VCaP (cell line): ENCODE data around the gene TTC12.

Experiments
- H3K27ac ChIP-seq: fragments of 450-650 bp; 2 replicates; pipeline ENCODE4 v1.5.1; 2017
- TF ChIP-seq, protein P1 (sequence below): fragments of 450-650 bp; conservative IDR thresholded peaks from 2 replicates; pipeline ENCODE4 v1.5.1; 2017; ENCODE audit warnings: mild to moderate bottlenecking, moderate library complexity

The TTC12 gene, protein sequence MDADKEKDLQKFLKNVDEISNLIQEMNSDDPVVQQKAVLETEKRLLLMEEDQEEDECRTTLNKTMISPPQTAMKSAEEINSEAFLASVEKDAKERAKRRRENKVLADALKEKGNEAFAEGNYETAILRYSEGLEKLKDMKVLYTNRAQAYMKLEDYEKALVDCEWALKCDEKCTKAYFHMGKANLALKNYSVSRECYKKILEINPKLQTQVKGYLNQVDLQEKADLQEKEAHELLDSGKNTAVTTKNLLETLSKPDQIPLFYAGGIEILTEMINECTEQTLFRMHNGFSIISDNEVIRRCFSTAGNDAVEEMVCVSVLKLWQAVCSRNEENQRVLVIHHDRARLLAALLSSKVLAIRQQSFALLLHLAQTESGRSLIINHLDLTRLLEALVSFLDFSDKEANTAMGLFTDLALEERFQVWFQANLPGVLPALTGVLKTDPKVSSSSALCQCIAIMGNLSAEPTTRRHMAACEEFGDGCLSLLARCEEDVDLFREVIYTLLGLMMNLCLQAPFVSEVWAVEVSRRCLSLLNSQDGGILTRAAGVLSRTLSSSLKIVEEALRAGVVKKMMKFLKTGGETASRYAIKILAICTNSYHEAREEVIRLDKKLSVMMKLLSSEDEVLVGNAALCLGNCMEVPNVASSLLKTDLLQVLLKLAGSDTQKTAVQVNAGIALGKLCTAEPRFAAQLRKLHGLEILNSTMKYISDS

DNA sequence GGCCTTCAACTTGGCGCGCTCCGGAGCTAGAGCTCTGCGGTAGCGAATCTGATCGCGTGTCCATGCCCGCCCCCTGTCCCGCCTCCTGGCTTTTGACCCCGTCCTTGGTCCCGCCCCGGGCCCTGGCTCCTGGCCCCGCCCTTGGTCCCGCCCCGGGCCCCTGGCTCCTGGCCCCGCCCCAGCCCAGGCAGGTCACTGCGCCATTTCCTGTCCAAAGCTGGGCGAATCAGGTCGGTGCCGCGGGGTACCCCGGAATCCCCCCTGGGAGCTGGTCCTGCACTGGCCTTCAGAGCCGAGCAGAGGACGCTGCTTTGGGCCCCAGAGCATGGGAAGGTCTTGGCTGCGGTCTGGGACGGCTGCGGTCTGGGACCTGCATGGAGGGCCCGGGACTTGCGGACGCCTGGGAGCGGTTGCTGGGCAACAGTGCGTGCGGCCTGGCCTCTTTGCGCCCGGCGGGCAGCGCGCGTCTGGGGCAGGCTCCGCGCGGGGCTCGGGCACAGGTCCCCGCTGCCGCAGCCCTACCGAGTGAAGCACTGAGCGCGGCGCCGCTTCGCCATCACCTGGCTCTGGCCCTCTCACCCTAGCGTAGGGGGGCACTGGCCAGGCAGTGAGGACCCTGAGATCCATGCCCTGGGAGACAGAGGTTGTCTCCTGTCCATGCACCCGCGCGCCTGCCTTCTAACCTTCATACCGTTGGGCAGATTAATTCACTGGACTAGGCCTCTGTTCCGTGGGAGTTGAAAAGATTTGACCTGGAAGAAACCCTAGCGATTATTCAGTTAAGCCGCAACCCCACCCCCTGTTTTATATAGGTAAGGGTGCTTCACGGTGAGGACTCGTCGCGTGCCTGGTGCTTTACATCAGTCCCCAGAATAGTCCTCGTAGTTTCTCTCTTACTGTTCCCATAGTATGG, at the start of gene TTC12:
Gene TTC12 (plus strand): TSS at position 195 of the 913 bp plus-strand sequence. CDS start 1,675 bp downstream, outside the sequence.
- TF ChIP-seq, protein P1, sequence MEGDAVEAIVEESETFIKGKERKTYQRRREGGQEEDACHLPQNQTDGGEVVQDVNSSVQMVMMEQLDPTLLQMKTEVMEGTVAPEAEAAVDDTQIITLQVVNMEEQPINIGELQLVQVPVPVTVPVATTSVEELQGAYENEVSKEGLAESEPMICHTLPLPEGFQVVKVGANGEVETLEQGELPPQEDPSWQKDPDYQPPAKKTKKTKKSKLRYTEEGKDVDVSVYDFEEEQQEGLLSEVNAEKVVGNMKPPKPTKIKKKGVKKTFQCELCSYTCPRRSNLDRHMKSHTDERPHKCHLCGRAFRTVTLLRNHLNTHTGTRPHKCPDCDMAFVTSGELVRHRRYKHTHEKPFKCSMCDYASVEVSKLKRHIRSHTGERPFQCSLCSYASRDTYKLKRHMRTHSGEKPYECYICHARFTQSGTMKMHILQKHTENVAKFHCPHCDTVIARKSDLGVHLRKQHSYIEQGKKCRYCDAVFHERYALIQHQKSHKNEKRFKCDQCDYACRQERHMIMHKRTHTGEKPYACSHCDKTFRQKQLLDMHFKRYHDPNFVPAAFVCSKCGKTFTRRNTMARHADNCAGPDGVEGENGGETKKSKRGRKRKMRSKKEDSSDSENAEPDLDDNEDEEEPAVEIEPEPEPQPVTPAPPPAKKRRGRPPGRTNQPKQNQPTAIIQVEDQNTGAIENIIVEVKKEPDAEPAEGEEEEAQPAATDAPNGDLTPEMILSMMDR: no peak
- H3K27ac ChIP-seq: peak within 1 kb of the TSS; percentile 85

DNA sequence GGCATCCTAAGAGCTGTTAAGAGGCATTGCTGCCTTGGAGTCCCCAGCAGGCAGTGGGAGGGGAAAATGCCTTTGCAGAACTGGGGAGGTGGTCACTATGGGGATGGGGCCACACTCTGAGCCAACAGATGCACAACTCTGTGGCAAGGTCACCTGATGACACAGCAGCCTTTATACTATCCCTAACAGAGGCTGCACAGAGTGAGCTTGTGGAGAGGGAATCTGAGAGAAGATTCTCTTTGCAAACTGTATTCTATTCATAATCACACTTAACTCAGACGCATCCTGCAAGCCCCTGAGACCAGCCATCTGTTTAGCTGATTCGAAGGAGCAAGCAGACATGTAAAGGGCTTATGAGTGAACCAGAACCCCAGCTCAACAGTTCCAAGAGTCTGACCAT, 49.0 kb upstream of the TTC12 start:
- H3K27ac ChIP-seq: no peak overlapping the region
- TF ChIP-seq, protein P1: no peak

DNA sequence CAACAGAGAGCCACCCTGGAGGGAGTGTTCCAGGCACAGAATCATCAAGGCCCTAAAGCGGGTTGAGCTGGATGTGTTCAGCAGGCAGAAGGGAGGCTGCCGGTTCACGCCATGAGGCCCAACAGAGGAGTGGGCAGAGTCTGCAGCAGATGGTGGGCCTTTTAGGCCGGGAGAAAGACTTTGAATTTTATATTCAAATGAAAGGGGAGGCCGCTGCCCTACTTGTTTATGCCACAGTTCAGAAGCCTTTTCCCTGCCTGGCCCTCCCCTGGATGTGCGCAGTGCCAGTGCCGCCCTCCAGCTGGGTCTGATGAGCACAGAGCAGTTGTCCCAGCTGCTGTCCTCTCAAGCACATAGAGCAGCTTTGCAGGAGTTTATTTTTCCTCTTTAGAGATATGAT, 46.9 kb upstream of the TTC12 start:
- TF ChIP-seq, protein P1: no peak
- no peak overlapping the region for H3K27ac ChIP-seq

DNA sequence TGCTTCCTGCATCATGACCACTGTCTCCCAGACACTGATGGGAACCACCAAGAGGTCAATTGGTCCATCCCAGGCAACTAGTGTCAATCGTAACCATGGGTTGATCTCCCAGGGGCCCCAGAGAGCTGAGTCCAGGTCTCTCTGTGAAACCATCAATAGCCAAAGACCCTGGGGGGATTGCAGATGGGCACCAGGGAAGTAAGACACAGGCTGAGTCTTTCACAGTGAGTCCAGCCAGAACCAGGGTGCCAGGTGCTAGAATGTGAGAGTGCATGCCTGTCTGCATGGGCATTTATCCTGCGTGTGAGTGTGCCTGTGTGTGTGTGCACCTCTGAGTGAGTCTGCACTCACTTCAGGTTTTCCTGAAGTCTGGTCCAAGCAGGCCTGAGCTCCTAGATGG, 45.3 kb upstream of the TTC12 start:
- no peak overlapping the region for H3K27ac ChIP-seq
- TF ChIP-seq, protein P1: no peak

DNA sequence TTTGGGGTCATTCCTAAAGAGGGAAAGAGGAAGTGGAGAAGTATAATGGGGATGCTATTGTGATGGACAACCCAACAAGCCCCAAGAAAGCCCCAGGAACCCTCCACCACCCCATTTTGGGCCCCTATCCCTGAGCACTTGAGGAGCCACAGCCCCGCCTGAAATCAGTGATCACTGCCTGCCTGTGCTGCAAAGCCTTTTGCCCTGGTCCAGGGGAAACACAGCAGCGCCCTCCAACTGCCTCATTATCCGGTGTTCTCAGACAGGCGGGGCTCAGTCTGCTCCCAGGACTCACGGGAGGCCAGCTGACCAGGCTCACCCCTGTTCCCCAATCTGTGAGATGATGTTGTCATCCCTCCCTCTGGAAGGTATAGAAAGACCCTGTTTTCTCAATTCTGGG, 44.7 kb upstream of the TTC12 start:
- TF ChIP-seq, protein P1: no peak
- no peak overlapping the region for H3K27ac ChIP-seq

DNA sequence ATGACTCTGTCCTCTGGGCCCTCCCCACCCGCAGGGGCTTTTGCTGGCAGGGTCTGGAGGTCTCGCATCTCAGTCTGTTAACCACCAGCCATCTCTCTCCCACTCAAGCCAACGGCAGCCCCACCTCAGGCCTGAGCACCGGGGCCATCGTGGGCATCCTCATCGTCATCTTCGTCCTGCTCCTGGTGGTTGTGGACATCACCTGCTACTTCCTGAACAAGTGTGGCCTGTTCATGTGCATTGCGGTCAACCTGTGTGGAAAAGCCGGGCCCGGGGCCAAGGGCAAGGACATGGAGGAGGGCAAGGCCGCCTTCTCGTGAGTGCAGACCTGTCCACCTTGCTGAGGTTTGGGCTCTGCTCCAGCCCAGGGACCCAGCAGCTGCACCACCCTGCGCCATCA, 44.3 kb upstream of the TTC12 start:
- H3K27ac ChIP-seq: no peak overlapping the region
- TF ChIP-seq, protein P1: no peak
